Caco-2 (cell line): Measurements from ENCODE around the gene MED10. TPM values are rescaled to one million over a fixed set of nuclear protein-coding genes. Genes with fewer than 3 reads are reported as not detected.

Source experiments
- BruUV-seq: library from RNA; stranded (reverse); fragments of 400-500 nt; replicated peaks from 2 replicates; lab custom pipeline; 2021; lab: Mats Ljungman, UMichigan
- CTCF ChIA-PET: fragments of 300-600 bp; sonication (Branson Sonifier 250); formaldehyde crosslinking; loops from one replicate; lab custom pipeline; 2022; ENCODE audit warnings: antibody characterized with exemption; lab: Charles Lee
- POLR2A ChIA-PET: fragments of 300-600 bp; sonication (Branson Sonifier 250); formaldehyde crosslinking; loops from one replicate; lab custom pipeline; 2022; ENCODE audit warnings: antibody characterized with exemption; lab: Charles Lee
- DNase-seq, 2 experiments: peaks; one replicate each; pipeline versions ENCODE4 v3.0.0 to v3.0.0-alpha.2; 2020 to 2022
- H3K27me3 ChIP-seq: replicated peaks from 2 replicates; pipeline ENCODE4 v1.6.0; 2011; ENCODE audit warnings: low read length; ENCODE audit not compliant: control insufficient read depth, insufficient read depth
- H3K36me3 ChIP-seq: 2 replicates; pipeline ENCODE4 v1.5.1; 2011; ENCODE audit warnings: low read length; ENCODE audit not compliant: control insufficient read depth, insufficient read depth
- H3K4me1 ChIP-seq: fragments of 250-450 bp; sonication (Bioruptor Pico); 2 replicates; pipeline ENCODE4 v1.5.1; 2020; ENCODE audit warnings: mild to moderate bottlenecking
- H3K4me3 ChIP-seq: 2 replicates; pipeline ENCODE4 v1.5.1; 2011; ENCODE audit warnings: low read depth, mild to moderate bottlenecking, control low read depth, low read length
- H3K9me3 ChIP-seq: fragments of 250-450 bp; sonication (Bioruptor Pico); 2 replicates; pipeline ENCODE4 v1.5.1; 2020; ENCODE audit warnings: mild to moderate bottlenecking, moderate library complexity
- H3K27ac Mint-ChIP-seq: one replicate; pipeline ENCODE4 v1.8.0; 2022; ENCODE audit warnings: mixed read lengths; ENCODE audit not compliant: unreplicated experiment
- H3K27me3 Mint-ChIP-seq: one replicate; pipeline ENCODE4 v1.8.0; 2022; ENCODE audit warnings: mixed read lengths; ENCODE audit not compliant: insufficient read depth, unreplicated experiment
- H3K36me3 Mint-ChIP-seq: one replicate; pipeline ENCODE4 v1.8.0; 2022; ENCODE audit warnings: mild to moderate bottlenecking, mixed read lengths; ENCODE audit not compliant: insufficient read depth, unreplicated experiment
- H3K4me1 Mint-ChIP-seq: one replicate; pipeline ENCODE4 v1.8.0; 2022; ENCODE audit warnings: low read depth, mixed read lengths; ENCODE audit not compliant: unreplicated experiment
- H3K4me3 Mint-ChIP-seq: one replicate; pipeline ENCODE4 v1.8.0; 2022; ENCODE audit warnings: mild to moderate bottlenecking, moderate library complexity, mixed read lengths; ENCODE audit not compliant: unreplicated experiment
- H3K9me3 Mint-ChIP-seq: one replicate; pipeline ENCODE4 v1.8.0; 2022; ENCODE audit warnings: mixed read lengths; ENCODE audit not compliant: unreplicated experiment
- intact Hi-C: fragments of 100-400 bp; cut with micrococcal nuclease; formaldehyde crosslinking; loops from one replicate; pipeline ENCODE4 v1.10.0; 2022; ENCODE audit not compliant: unreplicated experiment
- total RNA-seq: library from RNA; stranded (reverse); gene quantifications from 2 replicates; pipeline ENCODE4 v1.2.3, GENCODE V29; 2022
- TF ChIP-seq, protein P1 (sequence below), 2 experiments: fragments of 200-600 bp in 1 of 2; IDR thresholded peaks; 1 replicate in 1 of 2; 2 replicates in 1 of 2; pipeline versions ENCODE4 v1.5.1 to v1.8.0; 2011 to 2022; ENCODE audit warnings: antibody characterized with exemption in 1 of 2, control low read depth in 1 of 2, inconsistent platforms in 1 of 2, low read depth in 1 of 2, low read length in 1 of 2, mild to moderate bottlenecking in 1 of 2, moderate library complexity in 1 of 2; ENCODE audit not compliant: insufficient read depth in 1 of 2, severe bottlenecking in 1 of 2, unreplicated experiment in 1 of 2

The MED10 gene
- total RNA-seq, 1 experiment from 2014 or later, result 50.6 TPM

DNA sequence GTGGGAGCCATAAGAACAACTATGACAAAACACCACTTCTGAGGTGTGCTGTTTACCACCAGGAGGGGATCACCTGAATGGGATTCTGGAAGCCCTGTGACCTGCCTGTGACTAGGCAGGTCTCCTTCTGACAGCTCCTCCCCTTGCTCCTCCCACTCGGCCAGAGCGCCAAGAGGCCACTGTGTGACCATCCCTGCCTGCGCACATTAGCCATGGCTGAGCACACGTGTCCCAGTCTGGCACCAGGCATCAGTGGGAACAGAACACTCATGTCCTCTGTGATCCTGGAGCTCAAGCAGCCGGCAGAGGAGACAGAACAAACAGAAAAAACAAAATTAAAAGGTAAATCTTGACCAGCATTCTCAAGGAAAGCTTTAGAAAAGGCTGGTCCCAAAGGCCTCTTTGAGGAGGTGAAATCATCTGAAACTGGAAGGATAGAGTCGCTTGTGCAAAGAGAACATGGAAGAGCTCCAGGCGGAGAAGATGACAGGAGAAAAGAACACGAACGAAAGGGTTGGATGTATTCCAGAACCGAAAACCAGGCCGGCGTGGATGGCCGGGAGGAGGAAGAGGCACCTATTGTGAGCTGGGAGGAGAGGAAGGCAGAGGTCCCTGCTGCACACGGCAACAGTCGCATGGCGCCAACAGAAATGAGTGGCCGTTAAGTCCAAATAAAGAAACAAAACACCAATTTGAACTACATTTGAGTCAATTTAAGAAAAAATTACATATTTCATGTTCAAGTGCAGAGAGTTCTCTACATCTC, 5.1 kb downstream of the MED10 start:
- Mint-ChIP-seq H3K27ac (no peak overlapping the region), H3K36me3 (peaks cover 64% of the 10 kb centered on the region), H3K27me3 (no peaks in the 10 kb centered on the region), H3K9me3 (no peaks in the 10 kb centered on the region), H3K4me3 (no peak overlapping the region), H3K4me1 (no peaks in the 10 kb centered on the region)
- Histone ChIP-seq H3K4me3 (no peak overlapping the region), H3K9me3 (no peaks in the 10 kb centered on the region), H3K4me1 (no peaks in the 10 kb centered on the region), H3K27me3 (no peaks in the 10 kb centered on the region), H3K36me3 (peaks cover 8% of the 10 kb centered on the region; the same call in 1 of the 2 replicates)
- TF ChIP-seq, protein P1, sequence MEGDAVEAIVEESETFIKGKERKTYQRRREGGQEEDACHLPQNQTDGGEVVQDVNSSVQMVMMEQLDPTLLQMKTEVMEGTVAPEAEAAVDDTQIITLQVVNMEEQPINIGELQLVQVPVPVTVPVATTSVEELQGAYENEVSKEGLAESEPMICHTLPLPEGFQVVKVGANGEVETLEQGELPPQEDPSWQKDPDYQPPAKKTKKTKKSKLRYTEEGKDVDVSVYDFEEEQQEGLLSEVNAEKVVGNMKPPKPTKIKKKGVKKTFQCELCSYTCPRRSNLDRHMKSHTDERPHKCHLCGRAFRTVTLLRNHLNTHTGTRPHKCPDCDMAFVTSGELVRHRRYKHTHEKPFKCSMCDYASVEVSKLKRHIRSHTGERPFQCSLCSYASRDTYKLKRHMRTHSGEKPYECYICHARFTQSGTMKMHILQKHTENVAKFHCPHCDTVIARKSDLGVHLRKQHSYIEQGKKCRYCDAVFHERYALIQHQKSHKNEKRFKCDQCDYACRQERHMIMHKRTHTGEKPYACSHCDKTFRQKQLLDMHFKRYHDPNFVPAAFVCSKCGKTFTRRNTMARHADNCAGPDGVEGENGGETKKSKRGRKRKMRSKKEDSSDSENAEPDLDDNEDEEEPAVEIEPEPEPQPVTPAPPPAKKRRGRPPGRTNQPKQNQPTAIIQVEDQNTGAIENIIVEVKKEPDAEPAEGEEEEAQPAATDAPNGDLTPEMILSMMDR (IDR thresholded peaks at IDR 0.05; ENCODE audit: insufficient read depth in 1 of 2, low read depth in 1 of 2, low read length in 1 of 2, severe bottlenecking in 1 of 2, unreplicated experiment in 1 of 2), result no peak
- ChIA-PET CTCF (no interaction called here), POLR2A (no interaction called here)
- no peak for DNase-seq
- intact Hi-C loops, result loop anchor here (10.0 kb wide), 1 partner anchor 202 kb away; no protein-coding TSS in a partner anchor
- no TSS peak for BruUV-seq

DNA sequence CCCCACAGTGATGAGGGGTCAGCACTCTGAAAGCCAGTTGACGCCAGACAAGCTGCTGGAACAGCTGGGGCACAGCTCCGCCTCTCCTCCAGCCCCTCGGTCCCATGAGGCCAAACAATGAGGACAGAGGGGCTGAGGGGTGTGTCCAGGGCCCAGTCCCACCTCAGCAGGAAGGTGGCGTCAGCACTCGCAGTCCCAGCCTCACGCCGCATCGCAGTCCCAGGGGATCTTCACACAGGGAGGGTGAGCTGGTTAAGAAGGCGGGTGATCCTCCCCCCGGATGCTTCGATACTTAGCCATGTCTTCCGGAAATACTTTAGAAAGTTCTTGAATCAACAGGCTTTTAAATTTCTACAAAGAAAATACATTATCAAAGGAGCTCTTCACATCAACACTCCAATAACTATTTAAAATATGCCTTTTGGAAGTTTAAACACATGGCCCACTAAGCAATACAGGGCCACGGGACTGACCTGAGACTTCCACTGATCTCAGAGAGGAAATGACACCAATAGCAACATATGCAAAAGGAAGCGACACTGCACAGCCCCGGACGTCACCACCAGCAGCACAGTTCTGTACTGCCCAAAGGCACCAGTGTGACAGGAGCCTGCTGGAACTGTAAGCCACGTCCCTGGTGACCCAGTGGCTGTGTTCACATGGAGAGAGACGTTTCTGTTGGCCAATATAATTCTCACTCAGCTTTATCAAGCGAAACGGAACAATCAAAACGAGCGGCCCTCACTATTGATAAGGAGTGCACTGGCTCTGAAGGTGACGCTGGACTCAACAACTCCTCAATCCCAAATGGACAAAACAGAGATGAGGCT, 5.9 kb downstream of the MED10 start:
- H3K36me3 ChIP-seq, result peaks cover 8% of the 10 kb centered on the region; the same call in 1 of the 2 replicates
- TF ChIP-seq, protein P1 (IDR thresholded peaks at IDR 0.05; ENCODE audit: insufficient read depth in 1 of 2, low read depth in 1 of 2, low read length in 1 of 2, severe bottlenecking in 1 of 2, unreplicated experiment in 1 of 2), result no peak
- CTCF ChIA-PET, result no interaction called here
- no TSS peak for BruUV-seq
- no peak overlapping the region for H3K4me3 ChIP-seq
- H3K27me3 Mint-ChIP-seq, result no peaks in the 10 kb centered on the region
- no peaks in the 10 kb centered on the region for H3K4me1 ChIP-seq
- H3K27me3 ChIP-seq, result no peaks in the 10 kb centered on the region
- no peaks in the 10 kb centered on the region for H3K9me3 Mint-ChIP-seq
- H3K27ac Mint-ChIP-seq, result no peak overlapping the region
- intact Hi-C loops, result loop anchor here (10.0 kb wide), 1 partner anchor 202 kb away; no protein-coding TSS in a partner anchor
- peaks cover 61% of the 10 kb centered on the region for H3K36me3 Mint-ChIP-seq
- DNase-seq, result no peak
- POLR2A ChIA-PET, result no interaction called here
- H3K4me1 Mint-ChIP-seq, result no peaks in the 10 kb centered on the region
- no peaks in the 10 kb centered on the region for H3K9me3 ChIP-seq
- H3K4me3 Mint-ChIP-seq, result no peak overlapping the region

DNA sequence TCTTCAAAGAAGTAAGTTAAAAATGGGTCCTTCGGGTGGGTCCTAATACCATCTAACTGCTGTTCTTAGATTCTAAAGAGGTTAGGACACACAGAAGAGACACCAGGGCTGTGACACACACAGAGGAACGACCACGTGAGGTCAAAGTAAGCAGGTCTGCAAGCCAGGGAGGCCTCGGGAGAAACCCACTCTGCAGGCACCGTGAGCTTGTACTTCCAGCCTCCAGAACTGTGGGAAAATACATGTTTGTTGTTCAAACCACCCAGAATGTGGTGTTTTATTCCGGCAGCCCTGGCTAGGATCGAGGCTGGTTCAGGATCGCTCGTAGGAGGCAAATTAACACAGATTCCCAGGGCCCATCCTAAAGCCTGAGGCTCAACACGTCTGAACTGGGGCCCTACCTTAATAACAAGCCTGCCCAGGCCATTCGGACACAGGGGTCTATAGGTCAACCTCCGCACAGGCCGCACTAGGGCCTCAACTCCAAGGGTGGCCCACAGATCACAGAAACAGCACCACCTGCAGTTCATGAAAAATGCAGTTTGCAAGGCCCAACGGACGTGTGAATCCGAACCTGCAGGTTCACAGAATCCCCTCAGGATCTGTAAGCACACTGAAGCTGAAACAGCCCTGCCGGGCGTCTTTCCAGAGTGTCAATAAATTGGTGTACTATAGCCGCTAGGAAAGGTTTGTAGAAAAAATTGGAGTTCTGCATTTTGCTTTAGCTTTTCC, 7.1 kb downstream of the MED10 start:
- no peak overlapping the region for H3K4me3 ChIP-seq
- H3K27me3 ChIP-seq, result no peaks in the 10 kb centered on the region
- no peaks in the 10 kb centered on the region for H3K9me3 ChIP-seq
- H3K36me3 Mint-ChIP-seq, result peaks cover 49% of the 10 kb centered on the region
- no peak overlapping the region for H3K4me3 Mint-ChIP-seq
- peaks cover 8% of the 10 kb centered on the region; the same call in 1 of the 2 replicates for H3K36me3 ChIP-seq
- TF ChIP-seq, protein P1 (IDR thresholded peaks at IDR 0.05; ENCODE audit: insufficient read depth in 1 of 2, low read depth in 1 of 2, low read length in 1 of 2, severe bottlenecking in 1 of 2, unreplicated experiment in 1 of 2), result no peak
- ChIA-PET POLR2A (no interaction called here), CTCF (no interaction called here)
- H3K27ac Mint-ChIP-seq, result no peak overlapping the region
- H3K9me3 Mint-ChIP-seq, result no peaks in the 10 kb centered on the region
- H3K4me1 Mint-ChIP-seq, result no peaks in the 10 kb centered on the region
- no peaks in the 10 kb centered on the region for H3K4me1 ChIP-seq
- intact Hi-C loops, result loop anchor here (10.0 kb wide), 1 partner anchor 204 kb away; no protein-coding TSS in a partner anchor
- BruUV-seq, result no TSS peak
- no peak for DNase-seq
- H3K27me3 Mint-ChIP-seq, result no peaks in the 10 kb centered on the region
